Bronchial epithelial cell (primary cell): ENCODE measurements around the gene CREB5. TPM values are rescaled to one million over a fixed set of nuclear protein-coding genes. Genes with fewer than 3 reads are reported as not detected.

Source experiments
- DNase-seq: peaks from one replicate; pipeline ENCODE4 v3.0.0-alpha.2; 2010; ENCODE audit warnings: low read depth
- FAIRE-seq: peaks from 2 replicates; lab custom pipeline; 2011; peaks lifted over from hg19 to GRCh38; lab: Jason Lieb, UNC
- H3K27me3 ChIP-seq: 2 replicates; pipeline ENCODE4 v1.5.1; 2011; ENCODE audit warnings: low read length; ENCODE audit not compliant: control insufficient read depth, insufficient read depth
- H3K36me3 ChIP-seq: 2 replicates; pipeline ENCODE4 v1.5.1; 2011; ENCODE audit warnings: low read length; ENCODE audit not compliant: control insufficient read depth, insufficient read depth
- H3K4me3 ChIP-seq: 2 replicates; pipeline ENCODE4 v1.5.1; 2011; ENCODE audit warnings: mild to moderate bottlenecking, low read depth, low read length, control low read depth
- CTCF ChIP-seq: IDR thresholded peaks from 2 replicates; pipeline ENCODE4 v1.5.1; 2011; ENCODE audit warnings: mild to moderate bottlenecking, moderate library complexity, low read length, control low read depth, inconsistent platforms; ENCODE audit not compliant: insufficient read depth, severe bottlenecking
- total RNA-seq: library from RNA; depleted of rRNA; stranded (reverse); fragments of >200 nt; gene quantifications from 2 replicates; pipeline ENCODE4 v1.2.1, GENCODE V29; 2014

Gene CREB5
- total RNA-seq, 1 donor from 2014 or later: 2.1 TPM

DNA sequence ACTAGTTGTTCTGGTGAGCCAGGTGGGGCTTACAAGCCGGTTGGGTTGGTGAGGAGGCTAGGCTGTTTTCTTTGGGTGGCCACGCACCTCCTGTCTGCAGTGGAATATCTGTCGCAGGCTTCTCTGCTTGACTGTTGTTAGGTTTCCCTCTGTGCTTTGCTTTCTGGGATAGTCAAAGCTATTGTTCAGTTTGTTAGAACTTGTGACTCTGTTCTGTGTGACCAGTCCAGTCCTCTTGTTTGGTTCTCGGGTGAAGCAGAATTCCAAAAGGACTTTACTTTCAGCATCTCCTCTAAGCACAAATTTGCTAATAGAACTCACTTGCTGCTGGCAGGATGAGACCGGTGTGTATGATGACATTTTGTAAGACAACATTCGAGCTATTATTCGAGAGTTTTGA is 105.3 kb downstream of the CREB5 start:
- Histone ChIP-seq H3K27me3 (peaks cover 2% of the 10 kb centered on the region), H3K4me3 (no peak overlapping the region), H3K36me3 (no peaks in the 10 kb centered on the region)
- DNase-seq: no peak
- no peak for FAIRE-seq
- TF ChIP-seq CTCF: no peak

DNA sequence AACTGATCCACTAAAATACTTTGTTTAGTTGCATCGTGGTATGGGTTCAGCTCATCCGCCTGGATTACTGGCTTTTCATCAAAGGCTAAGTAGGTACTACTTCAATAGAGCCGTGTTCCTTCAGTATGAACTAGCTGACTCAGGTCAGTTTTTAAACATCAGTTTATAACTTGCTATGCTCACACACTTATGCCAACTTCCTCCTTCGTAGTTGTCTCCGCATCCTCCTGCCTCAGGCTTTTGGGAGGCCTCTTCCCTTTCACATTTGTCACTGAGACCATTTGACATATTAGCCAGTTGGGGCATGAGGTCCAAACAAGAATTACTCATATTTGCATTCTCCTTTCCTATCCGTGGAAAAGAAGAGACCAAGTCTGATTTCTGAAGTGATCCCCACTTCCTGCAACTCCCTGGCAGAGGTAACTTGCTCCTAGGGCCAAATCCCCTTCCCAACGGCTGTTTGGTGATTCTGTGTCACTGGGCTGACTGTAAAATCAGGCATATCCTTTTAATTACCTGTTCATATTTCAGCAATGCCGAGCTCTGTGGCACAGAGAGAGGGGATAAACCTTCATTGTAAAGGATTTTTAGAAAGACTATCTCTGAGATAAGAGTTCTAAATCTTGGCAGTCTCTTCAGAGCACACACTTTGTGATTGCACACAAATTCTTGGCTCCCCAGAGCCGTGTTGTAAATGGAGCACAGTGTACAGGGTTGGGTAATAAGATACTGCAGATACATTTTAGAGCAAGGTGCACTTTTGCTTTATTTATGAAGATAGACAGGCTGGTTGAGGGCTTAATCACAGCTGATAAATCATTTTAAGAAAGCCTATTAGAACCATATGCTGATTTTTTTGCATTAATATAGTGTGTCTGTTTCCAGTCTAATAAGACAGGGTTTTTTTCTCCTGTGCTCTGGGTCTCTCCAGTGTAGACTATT is 108.0 kb downstream of the CREB5 start:
- peak; percentile 6 for DNase-seq
- Histone ChIP-seq H3K36me3 (no peaks in the 10 kb centered on the region), H3K4me3 (no peak overlapping the region), H3K27me3 (peaks cover 2% of the 10 kb centered on the region)
- no peak for FAIRE-seq
- TF ChIP-seq CTCF: no peak

- no peak overlapping the region for H3K4me3 ChIP-seq
- no peak for FAIRE-seq
- H3K36me3 ChIP-seq: no peaks in the 10 kb centered on the region
- no peak for DNase-seq
- no peak for TF ChIP-seq CTCF
- no peaks in the 10 kb centered on the region for H3K27me3 ChIP-seq
Measured at GRCh38 chr7:28524978-28525377, 112.7 kb downstream of the CREB5 start.

DNA sequence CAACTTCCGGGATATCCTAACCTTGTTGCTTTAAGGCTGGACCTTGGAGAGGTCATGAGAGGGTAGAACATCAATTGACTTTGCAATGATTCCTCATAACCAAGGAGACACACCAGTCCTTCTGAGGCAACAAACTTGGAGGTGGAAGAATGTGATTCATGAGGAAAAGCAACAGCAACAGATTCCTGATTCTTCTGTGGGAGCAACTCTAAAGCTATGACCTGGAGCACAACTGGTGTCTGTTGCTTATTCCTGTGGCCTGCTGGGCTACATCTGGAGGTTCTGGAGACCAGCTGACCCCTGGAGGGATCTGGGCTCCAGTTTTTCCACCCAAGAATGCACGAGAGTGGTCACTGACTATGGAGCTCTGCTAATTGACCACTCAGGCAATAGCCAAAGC is 116.6 kb downstream of the CREB5 start:
- DNase-seq: no peak
- Histone ChIP-seq H3K36me3 (no peaks in the 10 kb centered on the region), H3K4me3 (no peak overlapping the region), H3K27me3 (no peaks in the 10 kb centered on the region)
- TF ChIP-seq CTCF: no peak
- no peak for FAIRE-seq

DNA sequence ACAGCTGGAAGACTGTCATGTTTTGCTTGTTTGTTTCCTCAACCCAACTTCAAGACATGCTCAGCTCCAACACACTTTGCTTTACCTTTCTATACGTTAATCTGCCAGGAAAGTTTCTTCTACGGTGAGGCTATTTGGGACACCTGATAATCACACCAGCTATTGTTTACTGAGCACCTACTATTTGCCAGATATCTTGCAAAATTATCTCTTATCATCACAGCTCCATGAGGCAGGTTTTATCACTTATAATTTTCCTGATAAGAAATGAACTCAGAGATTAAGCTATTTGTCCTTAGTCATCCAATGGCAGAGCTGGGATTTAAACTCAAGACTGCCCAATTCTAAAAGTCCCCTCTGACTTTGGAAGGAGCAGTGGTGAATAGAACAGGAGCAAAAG is 117.4 kb downstream of the CREB5 start:
- FAIRE-seq (no peak), DNase-seq (no peak)
- H3K36me3 ChIP-seq: no peaks in the 10 kb centered on the region
- H3K27me3 ChIP-seq: no peaks in the 10 kb centered on the region
- TF ChIP-seq CTCF: no peak
- no peak overlapping the region for H3K4me3 ChIP-seq
